ENCODE results near the gene LCOR. TPM values are rescaled to one million over a fixed set of nuclear protein-coding genes. Genes with fewer than 3 reads are reported as not detected.
"Not testable (repeated sequence)": the region's sequence is repeated elsewhere in the genome, so short reads cannot be mapped to it uniquely, and the experiment has no call there.

The LCOR gene
- total RNA-seq, 1 experiment from 2014 or later, result 56.5 TPM

DNA sequence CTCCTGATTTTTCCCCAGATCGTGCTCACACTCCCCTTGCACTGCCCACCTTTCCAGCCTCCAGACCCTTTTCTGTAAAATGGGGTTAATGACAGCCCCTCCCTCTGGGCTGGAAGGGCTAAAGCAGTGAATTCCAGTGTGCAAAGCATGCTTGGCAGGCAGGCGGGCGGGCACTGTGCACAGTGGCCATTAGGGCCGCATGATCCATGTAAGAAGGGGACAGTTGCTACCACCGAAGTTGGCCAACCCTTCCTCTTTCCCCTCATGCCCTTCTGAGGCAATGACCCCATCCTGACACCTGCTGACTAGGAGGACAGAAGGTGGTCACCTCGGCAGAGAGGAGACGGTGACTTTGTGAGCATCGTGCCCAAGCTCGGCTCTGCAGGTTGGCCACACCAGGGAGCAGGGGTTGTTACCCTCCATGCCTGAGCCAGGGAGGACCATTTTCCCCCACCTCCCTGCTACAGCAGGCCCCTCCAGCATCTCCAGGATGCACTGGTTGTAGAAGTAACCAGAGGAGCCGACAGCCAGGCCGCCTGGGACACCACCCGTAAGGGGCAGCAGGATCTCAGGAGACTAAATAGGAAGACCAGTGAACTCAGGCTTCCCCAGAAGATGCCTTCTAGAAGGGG lies 187.2 kb downstream of the LCOR start:
- DNase-seq (ENCODE audit: low spot score), result no peak
- in situ Hi-C loops (cut with HindIII; ENCODE audit: low sequenced_read_pairs), result no loop called here

GRCh38 chr10:97020452-97021400 lies 188.6 kb downstream of the LCOR start:
- in situ Hi-C loops (cut with HindIII; ENCODE audit: low sequenced_read_pairs), result no loop called here
- peak; percentile 98 for DNase-seq (ENCODE audit: low spot score)

DNA sequence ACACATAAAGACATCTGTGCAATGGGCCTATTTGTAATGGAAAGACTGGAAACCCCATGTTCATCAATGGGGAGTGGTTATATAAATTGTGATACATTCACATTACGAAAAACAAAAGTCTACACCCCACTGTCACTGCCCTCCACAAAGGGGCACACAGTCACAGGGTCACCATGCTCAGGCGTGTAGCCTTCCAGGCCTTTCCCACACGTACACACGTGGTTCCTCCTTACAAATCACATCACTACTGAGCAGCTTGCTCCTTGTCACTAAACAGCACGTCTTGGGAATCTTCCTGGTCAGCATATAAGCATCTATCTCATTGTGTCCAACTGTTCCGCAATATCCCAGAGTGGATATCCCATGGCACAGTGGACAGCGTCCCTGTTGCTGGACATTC lies 190.5 kb downstream of the LCOR start:
- in situ Hi-C loops (cut with HindIII; ENCODE audit: low sequenced_read_pairs), result no loop called here
- DNase-seq (ENCODE audit: low spot score), result peak; percentile 24

DNA sequence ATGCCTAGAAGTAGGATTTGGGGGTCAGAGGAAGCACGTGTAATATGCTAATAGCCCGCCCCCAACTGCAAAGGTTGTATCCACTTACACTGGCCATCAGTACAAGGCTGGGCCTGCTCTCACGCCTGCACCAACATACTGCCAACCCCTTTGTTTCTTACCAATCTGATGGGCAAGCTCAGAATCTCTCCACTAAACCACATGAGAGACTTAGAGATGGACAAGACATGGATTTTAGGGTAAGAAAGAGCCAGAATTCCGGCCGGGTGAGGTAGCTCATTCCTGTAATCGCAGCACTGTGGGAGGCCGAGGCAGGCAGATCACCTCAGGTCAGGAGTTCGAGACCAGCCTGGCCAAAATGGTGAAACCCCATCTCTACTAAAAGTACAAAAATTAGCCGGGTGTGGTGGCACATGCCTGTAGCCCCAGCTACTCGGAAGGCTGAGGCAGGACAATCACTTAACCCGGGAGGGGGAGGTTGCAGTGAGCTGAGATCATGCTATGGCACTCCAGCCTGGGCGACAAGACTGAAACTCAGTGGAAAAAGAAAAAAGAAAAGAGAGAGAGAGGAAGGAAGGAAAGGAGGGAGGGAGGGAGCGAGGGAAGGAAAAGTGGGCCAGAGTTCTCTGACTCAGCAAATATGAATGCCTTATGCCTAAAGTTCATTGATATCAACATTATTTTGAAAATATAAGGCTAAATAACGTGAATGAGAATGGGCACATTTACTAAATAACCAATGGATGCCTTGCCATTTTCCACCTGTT lies 191.5 kb downstream of the LCOR start:
- in situ Hi-C loops (cut with HindIII; ENCODE audit: low sequenced_read_pairs), result no loop called here
- DNase-seq (ENCODE audit: low spot score), result peak; percentile 38

- peak; percentile 79 for DNase-seq (ENCODE audit: low spot score)
- in situ Hi-C loops (cut with HindIII; ENCODE audit: low sequenced_read_pairs), result no loop called here
Measured at GRCh38 chr10:97024168-97025073, 192.3 kb downstream of the LCOR start.

DNA sequence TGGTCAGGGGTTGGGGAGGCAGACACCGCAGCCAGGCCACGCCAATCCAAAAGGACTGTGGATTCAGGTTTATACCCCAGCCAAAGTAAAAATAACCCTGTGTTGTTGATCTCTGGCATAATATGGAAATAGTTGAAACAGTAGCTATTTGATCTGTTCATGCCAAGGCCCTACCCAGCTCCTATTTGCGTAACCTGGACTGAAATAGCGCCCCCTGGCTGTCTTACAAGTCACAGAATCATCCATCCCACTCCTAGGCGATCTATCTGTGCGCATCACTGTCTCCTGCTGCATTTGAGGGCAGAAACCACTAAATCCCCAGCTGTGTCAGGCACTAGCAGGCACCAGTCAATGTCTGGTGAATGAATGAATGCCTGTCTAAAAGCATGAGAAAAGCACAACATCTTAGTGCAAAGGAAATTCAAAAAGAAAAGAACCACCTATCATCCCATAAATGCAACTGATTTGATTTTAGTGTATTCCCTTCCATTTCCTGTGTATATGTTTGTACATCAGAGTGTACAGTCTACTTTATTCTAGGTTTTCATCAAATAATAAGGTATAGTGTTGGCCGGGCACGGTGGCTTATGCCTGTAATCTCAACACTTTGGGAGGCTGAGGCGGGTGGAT lies 193.6 kb downstream of the LCOR start:
- peak; percentile 49 for DNase-seq (ENCODE audit: low spot score)
- in situ Hi-C loops (cut with HindIII; ENCODE audit: low sequenced_read_pairs), result no loop called here

DNA sequence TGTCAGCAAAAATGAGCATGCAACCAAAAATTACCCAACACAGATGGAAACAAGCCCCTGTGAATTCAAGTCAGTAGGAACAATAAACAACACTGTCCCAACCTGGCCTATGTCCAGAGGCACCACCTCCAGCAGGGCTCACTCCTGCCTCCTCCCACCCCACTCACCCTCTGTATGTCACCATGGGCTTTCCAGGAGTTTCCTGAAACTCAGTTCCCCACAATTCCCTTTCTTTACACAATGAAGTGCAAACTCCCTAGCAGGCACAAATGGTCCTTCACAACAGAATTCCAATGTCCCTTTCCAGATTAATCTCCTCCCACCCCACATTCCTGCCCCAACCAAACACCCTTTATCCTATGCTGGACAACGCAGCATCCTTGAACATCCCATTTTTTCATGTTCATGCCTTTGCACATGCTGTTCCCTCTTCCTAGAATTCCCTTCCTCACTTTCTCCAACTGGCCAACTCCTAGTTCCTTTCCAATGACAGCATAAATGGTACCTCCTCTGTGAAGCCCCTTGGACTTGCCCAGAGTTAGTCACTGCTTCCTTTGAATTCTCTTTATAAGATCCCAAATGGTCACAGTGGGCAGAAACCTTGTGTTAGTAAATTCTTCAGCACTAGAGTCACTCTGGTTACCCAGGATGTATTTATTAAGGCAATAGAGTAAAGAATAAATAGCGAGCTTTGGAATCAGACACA lies 196.2 kb downstream of the LCOR start:
- DNase-seq (ENCODE audit: low spot score), result no peak
- in situ Hi-C loops (cut with HindIII; ENCODE audit: low sequenced_read_pairs), result no loop called here

GRCh38 chr10:97028832-97029178 lies 196.7 kb downstream of the LCOR start:
- in situ Hi-C loops (cut with HindIII; ENCODE audit: low sequenced_read_pairs), result no loop called here
- DNase-seq (ENCODE audit: low spot score), result no peak

DNA sequence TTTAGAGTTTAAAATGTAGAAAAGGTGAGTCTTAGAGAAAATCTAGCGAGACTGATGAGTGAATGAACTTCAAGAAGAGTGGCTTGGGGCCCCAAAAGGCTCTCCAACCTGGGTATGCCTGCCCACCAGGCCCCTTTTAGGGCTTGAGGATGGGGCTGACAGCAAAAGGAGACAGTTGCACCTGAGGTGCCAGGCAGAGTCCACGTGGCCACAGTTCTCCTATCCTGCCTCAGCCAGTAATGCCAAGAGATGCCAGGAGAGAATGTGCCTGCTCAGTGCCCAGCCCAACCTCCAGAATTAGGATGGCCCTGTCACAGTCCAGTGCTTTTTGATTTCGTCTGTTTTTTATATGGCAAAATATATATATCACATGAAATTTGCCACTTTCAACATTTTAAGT lies 197.2 kb downstream of the LCOR start:
- DNase-seq (ENCODE audit: low spot score), result no peak
- in situ Hi-C loops (cut with HindIII; ENCODE audit: low sequenced_read_pairs), result no loop called here

- in situ Hi-C loops (cut with HindIII; ENCODE audit: low sequenced_read_pairs), result no loop called here
- no peak for DNase-seq (ENCODE audit: low spot score)
Measured at GRCh38 chr10:97030894-97031293, 198.8 kb downstream of the LCOR start.

DNA sequence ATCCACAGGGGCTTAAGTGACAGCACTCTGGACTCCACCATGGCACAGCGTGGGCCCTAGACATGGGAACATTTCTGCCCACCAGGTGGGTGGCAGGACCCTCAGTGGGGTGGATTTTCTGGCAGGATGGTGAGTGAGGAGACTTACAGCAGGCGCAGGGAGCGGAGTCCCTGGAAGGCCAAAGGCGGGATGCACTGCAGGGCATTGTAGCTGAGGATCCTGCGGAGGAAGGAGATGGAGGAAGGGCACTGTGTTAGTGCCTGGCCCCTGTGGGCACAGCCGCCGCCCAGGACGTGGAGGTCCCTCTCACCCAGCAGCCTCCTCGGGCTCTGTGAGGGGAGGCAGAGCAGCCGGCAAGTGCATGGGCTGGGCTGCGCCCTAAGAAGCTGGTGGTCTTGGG lies 199.4 kb downstream of the LCOR start:
- in situ Hi-C loops (cut with HindIII; ENCODE audit: low sequenced_read_pairs), result no loop called here
- no peak for DNase-seq (ENCODE audit: low spot score)

DNA sequence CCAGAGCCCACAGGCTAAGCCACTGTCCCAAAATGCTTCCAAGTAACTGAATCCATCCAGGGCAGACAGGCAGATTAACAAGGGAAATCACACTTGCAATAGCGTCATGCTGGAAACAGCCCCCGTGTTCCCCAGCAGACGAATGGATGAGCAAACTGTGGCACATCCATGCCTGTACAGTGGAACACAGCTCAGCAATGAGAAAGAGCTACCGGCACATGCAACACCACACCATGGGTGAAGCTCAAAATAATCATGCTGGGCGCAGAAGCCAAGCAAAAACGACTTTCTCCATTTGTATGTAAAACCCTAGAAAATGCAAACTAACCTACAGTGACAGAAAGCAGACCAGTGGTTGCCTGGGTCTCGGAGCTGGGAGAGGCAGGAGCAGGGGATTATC lies 200.5 kb downstream of the LCOR start:
- no peak for DNase-seq (ENCODE audit: low spot score)
- in situ Hi-C loops (cut with HindIII; ENCODE audit: low sequenced_read_pairs), result no loop called here

GRCh38 chr10:97033841-97034240 lies 201.7 kb downstream of the LCOR start:
- in situ Hi-C loops (cut with HindIII; ENCODE audit: low sequenced_read_pairs), result not testable (repeated sequence)

DNA sequence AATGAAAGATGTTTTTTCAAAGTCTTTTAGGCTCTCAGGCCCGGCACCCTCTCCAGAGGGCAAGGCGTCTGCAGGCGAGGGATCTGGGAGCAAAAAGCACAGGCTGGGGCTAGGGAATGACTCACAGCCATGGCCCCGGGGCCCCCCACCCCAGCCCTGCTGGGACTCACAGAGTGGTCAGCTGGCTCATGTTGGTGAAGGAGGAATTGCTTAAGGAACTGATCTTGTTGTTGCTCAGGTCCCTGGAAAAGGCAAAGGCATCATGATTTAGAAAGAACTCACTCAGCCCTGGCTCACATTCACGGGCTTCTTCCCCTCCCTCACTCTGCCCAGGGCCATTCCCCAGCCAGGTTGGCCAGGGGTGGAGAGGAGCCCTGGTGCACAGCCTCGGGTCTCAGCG lies 202.2 kb downstream of the LCOR start:
- DNase-seq (ENCODE audit: low spot score), result no peak

More at GRCh38 chr10:97033841-97034240, 201.7 kb downstream of the LCOR start:
- not testable (repeated sequence) for DNase-seq (ENCODE audit: low spot score)

GRCh38 chr10:97034958-97035769 lies 203.1 kb downstream of the LCOR start:
- in situ Hi-C loops (cut with HindIII; ENCODE audit: low sequenced_read_pairs), result no loop called here
- DNase-seq (ENCODE audit: low spot score), result peak; percentile 41

More for the DNA sequence above, 202.2 kb downstream of the LCOR start:
- in situ Hi-C loops (cut with HindIII; ENCODE audit: low sequenced_read_pairs), result no loop called here

DNA sequence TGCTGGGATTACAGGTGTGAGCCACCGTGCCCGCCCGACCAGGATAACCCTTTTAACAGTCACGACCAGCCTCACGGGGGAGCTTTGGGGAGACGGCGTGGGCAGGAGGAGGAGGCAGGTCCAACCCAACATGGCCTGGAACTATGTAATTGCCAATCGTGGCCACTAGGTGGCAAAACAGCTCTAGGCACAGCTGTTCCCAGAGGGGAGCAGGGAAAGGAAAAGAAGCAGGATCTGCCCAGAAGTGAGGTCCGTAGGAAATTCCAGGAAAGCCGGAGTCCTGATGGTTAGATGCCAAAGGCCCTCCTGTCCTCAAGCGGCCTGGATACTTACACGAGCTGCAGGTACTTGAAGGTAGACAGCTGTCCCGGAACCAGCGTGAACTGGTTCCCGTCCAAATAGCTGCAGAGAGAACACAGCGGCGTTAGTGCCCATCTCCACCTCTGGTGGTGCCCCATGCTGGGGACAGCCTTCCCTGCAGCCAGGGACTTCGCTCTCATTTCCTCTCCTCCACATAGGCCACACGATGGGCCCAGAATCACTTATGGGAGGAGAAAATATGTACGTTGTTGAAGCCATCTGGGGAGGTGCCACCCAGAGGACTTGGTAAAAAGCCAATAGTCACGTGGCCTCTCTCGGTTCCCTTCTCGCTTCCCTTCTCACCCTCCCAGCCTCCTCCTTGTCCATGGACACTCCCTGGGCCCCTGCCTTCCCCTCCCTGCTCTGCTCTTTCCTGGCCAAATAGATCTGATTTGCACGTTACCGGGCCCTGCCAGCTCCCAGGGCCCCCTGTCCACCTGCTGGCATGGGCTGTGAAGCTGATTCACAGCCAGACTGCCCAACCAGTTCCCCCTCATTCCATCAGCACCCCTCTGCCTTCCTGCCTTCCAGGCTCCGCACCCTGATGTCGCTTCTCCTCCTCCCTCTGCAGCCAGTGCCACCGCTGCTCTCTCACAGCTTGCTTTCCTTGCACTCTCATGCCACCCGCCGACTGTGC lies 205.6 kb downstream of the LCOR start:
- in situ Hi-C loops (cut with HindIII; ENCODE audit: low sequenced_read_pairs), result no loop called here

More for the DNA sequence above, 205.6 kb downstream of the LCOR start:
- DNase-seq (ENCODE audit: low spot score), result peak; percentile 86

Data from G401 (cell line).